HUDEP-2 (cell line): ENCODE data around the gene BPIFA3.
A peak's percentile ranks its signal among the peaks of the same experiment; 100 is the strongest.

Experiments
- DNase-seq, 76 experiments: peaks; one replicate each; lab custom pipeline; 2025; ENCODE audit not compliant: unreplicated experiment in 76 of 76; lab: John Stamatoyannopoulos, UW

The BPIFA3 gene

DNA sequence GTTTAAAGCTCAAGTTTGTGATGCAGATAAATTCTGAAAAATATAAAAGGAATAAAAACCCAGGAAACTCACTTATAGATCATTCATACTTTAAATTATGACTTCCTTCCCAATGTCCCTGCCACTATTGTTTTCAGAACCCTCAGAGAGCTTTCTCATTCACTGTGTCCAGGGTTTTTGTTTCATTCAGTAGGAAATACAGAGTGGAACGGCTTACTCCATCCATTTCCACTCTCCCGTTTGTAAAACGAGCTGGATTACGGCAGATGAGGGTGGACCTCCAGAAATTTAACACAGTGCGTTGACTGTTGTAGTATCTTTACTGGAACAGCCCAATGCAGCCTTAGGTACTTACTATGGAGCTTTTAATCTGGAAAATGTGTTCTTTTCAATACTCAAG, 42.2 kb downstream of the BPIFA3 start:
- no peak for DNase-seq

DNA sequence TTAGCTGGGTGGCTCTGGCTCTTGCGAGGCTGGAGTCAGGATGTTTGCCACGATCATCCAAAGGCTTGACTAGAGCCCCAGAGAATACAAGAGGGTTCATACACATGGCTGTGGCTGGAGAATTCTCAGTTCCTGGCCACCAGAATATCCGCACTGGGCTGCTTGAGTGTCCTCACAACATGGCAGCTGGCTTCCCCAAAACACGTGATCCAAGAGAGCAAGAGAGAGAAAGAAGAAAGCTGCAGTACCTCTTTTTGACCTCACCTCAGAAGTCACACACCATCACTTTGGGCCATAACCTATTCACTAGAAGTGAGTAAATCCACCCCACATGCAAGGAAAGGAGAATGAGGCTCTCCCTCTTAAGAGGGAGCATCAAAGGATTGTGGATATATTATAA, 44.3 kb downstream of the BPIFA3 start:
- no peak for DNase-seq

DNA sequence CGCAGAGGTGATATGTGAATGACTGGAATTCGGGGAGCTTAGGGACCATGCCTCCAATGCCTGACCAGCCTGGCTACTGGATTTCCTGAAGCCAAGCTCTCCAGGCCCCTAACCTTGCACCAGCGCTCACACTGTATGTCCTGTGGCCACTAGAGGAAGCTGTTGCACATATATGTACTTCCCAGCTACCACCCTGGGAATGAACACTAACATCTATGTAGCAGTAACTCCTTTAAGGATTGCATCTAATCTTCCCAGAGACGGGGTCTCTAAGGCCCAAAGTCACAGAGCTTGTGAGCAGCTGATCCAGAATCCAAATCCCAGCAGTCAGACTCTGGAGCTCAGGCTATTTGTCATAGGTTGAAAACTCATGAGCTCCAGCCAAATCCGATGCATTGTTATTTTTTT, 45.5 kb downstream of the BPIFA3 start:
- peak in 17 of 76 experiments; percentile 3 to 45 (median 17) for DNase-seq

- DNase-seq, result no peak
Observed at GRCh38 chr20:33263784-33264183, 46.6 kb downstream of the BPIFA3 start.

DNA sequence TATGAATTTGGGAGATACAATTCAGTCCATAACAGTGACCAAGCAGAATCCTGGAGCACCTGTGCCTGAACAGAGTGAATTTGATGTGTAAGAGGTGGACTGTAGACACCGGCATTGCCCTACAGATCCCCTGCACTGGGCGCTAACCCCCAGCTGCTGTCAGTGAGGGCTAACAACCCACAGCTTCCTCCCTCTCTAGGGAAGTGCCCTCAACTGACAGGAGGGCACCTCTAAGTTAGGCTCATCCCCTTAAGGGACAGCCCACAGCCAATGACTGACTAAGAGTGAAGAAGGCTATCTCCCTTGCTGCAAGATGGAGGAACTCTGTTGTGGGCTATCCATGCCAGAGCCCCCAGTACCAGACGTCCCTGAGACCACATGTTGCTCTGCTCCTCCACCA, 50.5 kb downstream of the BPIFA3 start:
- no peak for DNase-seq

GRCh38 chr20:33272155-33272873, 55.2 kb downstream of the BPIFA3 start:
- no peak for DNase-seq

DNA sequence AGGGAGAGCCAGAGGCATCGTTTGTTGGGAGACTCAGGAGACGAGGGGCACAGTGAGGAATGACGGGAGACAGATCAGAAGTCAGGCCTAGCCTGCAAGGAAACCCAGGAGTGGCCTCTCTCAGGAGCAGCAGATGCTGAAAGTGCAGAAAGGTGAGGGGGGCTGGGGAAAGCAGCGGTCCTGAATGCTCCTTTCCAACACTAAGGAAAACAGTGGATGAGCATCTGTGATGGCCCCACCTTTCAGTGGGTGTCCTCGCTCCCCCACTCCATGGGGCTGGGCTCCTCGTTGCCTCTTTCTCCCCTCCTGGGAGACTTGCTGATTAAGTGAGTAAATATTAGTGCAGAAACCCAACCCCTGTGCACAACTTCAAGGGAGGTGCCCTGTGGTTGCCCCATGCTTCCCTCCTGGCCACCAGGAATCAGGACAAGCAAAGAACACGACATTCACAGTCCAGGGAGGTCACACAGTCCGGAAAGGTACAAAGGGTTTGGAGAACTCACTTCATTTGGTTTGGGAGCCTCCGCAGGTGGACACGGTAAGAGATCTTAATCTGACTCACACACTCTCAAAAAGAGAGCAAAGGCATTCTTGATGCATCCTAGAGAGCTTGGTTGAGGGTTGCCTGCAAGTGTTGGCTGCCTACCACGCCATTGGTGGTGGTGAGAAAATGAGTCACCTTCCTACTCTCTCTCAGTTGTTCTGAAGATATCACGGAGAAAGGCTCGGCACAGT, 56.1 kb downstream of the BPIFA3 start:
- no peak for DNase-seq

- no peak for DNase-seq
Observed at GRCh38 chr20:33275215-33275614, 58.1 kb downstream of the BPIFA3 start.

DNA sequence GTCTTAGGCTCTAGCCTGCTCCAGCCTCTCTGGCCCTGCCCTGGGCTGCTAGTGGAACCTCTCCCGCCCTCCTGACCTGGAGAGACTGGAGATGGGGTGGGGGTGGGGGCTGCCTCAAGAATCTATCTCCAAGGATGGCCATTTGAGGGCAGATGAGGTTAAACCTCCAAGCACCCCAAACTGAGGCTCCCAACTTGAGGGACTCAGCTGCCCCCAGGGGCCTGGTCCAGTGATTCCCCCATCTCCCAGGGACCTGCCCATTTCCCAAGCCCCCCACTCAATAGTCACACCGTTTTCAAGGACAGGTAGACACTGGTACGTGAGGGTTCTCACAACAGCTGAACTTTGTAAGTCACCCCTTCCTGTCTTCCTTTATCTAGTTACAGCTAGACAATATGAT, 58.7 kb downstream of the BPIFA3 start:
- DNase-seq, result no peak

GRCh38 chr20:33276303-33277113, 59.4 kb downstream of the BPIFA3 start:
- DNase-seq, result no peak
